HCT116 (cell line): ENCODE measurements around the gene SEC14L6.

Experiments used
- EZH2 ChIP-seq: fragments of 200-600 bp; sonication (generic); IDR thresholded peaks from 2 replicates; pipeline ENCODE4 v1.6.1; 2017; ENCODE audit warnings: antibody characterized with exemption, mixed run types
- YY1 ChIP-seq: IDR thresholded peaks from 2 replicates; pipeline ENCODE4 v1.6.1; 2011; ENCODE audit warnings: low read length, low read depth, moderate library complexity, mild to moderate bottlenecking; ENCODE audit not compliant: insufficient replicate concordance; ENCODE audit errors: extremely low read depth

DNA sequence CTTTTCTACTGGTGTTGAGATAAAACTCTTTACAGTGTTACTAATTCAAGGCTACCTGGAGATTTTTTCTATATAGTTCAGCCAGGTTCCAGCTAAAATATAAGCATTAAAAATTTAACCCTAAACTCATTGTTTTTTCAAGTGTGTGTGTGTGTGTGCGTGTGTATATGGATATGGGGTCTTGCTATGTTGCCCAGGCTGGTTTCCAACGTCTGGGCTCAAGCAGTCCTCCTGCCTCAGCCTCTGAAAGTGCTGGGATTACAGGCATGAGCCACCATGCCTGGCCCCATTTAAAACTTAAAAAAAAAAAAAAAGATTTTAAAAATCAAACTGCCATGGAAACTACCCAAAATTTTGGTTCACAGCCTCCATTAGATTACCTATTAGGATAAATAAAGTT is 49.7 kb upstream of the SEC14L6 start:
- no peak for TF ChIP-seq YY1
- TF ChIP-seq EZH2 = no peak
